Activated T-cell treated with anti-CD3 and anti-CD28 coated beads, Interleukin-2, amount 50 U/mL, for 4 hours (primary cell): ENCODE data around the gene HNRNPCL2. TPM values are rescaled to one million over a fixed set of nuclear protein-coding genes. Genes with fewer than 3 reads are reported as not detected.
"Not testable (repeated sequence)": the region's sequence is repeated elsewhere in the genome, so short reads cannot be mapped to it uniquely, and the experiment has no call there.

ENCODE experiments used
- ATAC-seq, 2 donors: fragments of 200-7000 bp; cut with Tn5 transposase; one replicate each; pipeline ENCODE4 v1.10.0; 2021
- DNase-seq: peaks from one replicate; pipeline ENCODE4 v3.0.0-alpha.2; 2020
- H3K27me3 Mint-ChIP-seq: one replicate; pipeline ENCODE4 v1.8.0; 2021; ENCODE audit warnings: low read depth, mixed read lengths
- H3K36me3 Mint-ChIP-seq: one replicate; pipeline ENCODE4 v1.8.0; 2022; ENCODE audit warnings: mixed read lengths; ENCODE audit not compliant: insufficient read depth
- H3K4me1 Mint-ChIP-seq: one replicate; pipeline ENCODE4 v1.8.0; 2021; ENCODE audit warnings: low read depth, mixed read lengths
- H3K4me3 Mint-ChIP-seq: one replicate; pipeline ENCODE4 v1.8.0; 2021; ENCODE audit warnings: mild to moderate bottlenecking, moderate library complexity, mixed read lengths
- H3K9me3 Mint-ChIP-seq: one replicate; pipeline ENCODE4 v1.8.0; 2021; ENCODE audit warnings: mixed read lengths
- total RNA-seq, 3 donors: library from RNA; stranded (reverse); gene quantifications; one replicate each; pipeline ENCODE4 v1.2.1, GENCODE V29; 2021

The HNRNPCL2 gene
- total RNA-seq: not detected

GRCh38 chr1:13116754-13117153 is at the start of gene HNRNPCL2:
TSS of gene HNRNPCL2 (minus strand) at chr1:13116854. CDS start at chr1:13116400, 454 bp downstream.
- H3K36me3 Mint-ChIP-seq, H3K4me1 Mint-ChIP-seq, H3K4me3 Mint-ChIP-seq, ATAC-seq, H3K9me3 Mint-ChIP-seq, H3K27me3 Mint-ChIP-seq, DNase-seq: not testable (repeated sequence)

- not testable (repeated sequence) for DNase-seq, H3K4me1 Mint-ChIP-seq, H3K27me3 Mint-ChIP-seq, H3K9me3 Mint-ChIP-seq, H3K4me3 Mint-ChIP-seq, H3K36me3 Mint-ChIP-seq, ATAC-seq
Observed at GRCh38 chr1:13165531-13165930, 48.9 kb upstream of the HNRNPCL2 start, which contains the start of gene HNRNPCL4. TSS of gene HNRNPCL4 (minus strand) at chr1:13165631. CDS start at chr1:13165467, 164 bp downstream.

GRCh38 chr1:13155909-13156308 is 39.3 kb upstream of the HNRNPCL2 start, which contains the start of gene PRAMEF26:
TSS of gene PRAMEF26 (minus strand) at chr1:13156009. CDS start at chr1:13153095, 2,914 bp downstream.
- DNase-seq, H3K4me1 Mint-ChIP-seq, H3K9me3 Mint-ChIP-seq, H3K27me3 Mint-ChIP-seq, H3K36me3 Mint-ChIP-seq, ATAC-seq, H3K4me3 Mint-ChIP-seq: not testable (repeated sequence)

GRCh38 chr1:13070474-13070873 is 46.2 kb downstream of the HNRNPCL2 start, which contains the start of gene PRAMEF25:
TSS of gene PRAMEF25 (plus strand) at chr1:13070774. CDS start at chr1:13073694, 2,920 bp downstream.
- not testable (repeated sequence) for H3K27me3 Mint-ChIP-seq, ATAC-seq, H3K4me3 Mint-ChIP-seq, H3K4me1 Mint-ChIP-seq, H3K36me3 Mint-ChIP-seq, DNase-seq, H3K9me3 Mint-ChIP-seq

Other genes with a start within 250 kb of the HNRNPCL2 start
- gene PRAMEF4, start 230.7 kb downstream of the HNRNPCL2 start, total RNA-seq: not detected
- gene PRAMEF10, start 218.6 kb downstream of the HNRNPCL2 start, total RNA-seq: not detected
- gene PRAMEF7, start 200.2 kb downstream of the HNRNPCL2 start, total RNA-seq: not detected
- not detected for gene PRAMEF6, start 169.3 kb downstream of the HNRNPCL2 start, total RNA-seq
- gene PRAMEF27, start 60.3 kb downstream of the HNRNPCL2 start, total RNA-seq: not detected
- gene HNRNPCL3, start 56.1 kb downstream of the HNRNPCL2 start, total RNA-seq: not detected
- gene PRAMEF25, start 46.1 kb downstream of the HNRNPCL2 start, total RNA-seq: not detected
- not detected for gene PRAMEF26, start 39.2 kb upstream of the HNRNPCL2 start, total RNA-seq
- gene HNRNPCL4, start 48.8 kb upstream of the HNRNPCL2 start, total RNA-seq: not detected
- not detected for gene PRAMEF9, start 55.0 kb upstream of the HNRNPCL2 start, total RNA-seq
- gene PRAMEF13, start 84.6 kb upstream of the HNRNPCL2 start, total RNA-seq: not detected
- gene PRAMEF18, start 109.3 kb upstream of the HNRNPCL2 start, total RNA-seq: not detected
- not detected for gene PRAMEF5, start 137.3 kb upstream of the HNRNPCL2 start, total RNA-seq
- not detected for gene PRAMEF8, start 168.3 kb upstream of the HNRNPCL2 start, total RNA-seq
- not detected for gene PRAMEF33, start 186.7 kb upstream of the HNRNPCL2 start, total RNA-seq
- not detected for gene PRAMEF15, start 198.7 kb upstream of the HNRNPCL2 start, total RNA-seq
- not detected for gene PRAMEF14, start 230.3 kb upstream of the HNRNPCL2 start, total RNA-seq